Measurements from ENCODE around the gene TRAF3IP1.

DNA sequence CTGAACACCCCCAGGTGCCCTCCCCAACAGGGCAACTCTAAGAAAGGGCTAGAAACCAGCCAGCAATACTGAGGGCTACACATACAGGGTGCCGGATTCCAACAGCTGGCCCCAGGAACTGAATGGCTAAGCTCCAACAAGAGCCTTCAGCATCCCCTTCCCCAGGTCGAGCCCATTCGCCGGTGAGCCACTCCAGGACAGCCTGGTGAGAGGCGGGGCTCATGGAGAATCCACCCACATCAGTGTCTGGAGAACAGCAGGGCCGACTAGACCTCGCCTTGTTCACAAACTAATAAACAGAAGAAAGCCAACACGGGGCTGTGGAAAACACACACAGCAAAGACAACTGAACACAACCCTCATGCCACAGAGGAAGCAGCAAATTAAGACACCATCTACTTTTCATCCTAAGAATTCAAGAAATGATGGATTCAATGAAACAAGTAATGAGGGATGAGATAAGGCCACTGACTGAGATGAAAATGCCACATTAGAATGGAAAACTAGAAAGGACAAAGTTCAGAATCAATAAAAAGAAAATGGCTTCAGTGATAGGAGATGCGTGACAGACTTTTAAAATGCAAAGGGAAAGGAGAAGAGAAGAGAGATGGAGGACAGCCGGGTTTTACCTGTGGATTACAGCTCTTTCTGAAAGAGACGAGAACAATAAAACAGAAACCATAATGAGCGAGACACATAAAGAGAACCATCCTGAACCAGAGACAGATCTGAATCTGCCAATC lies 40.1 kb upstream of the TRAF3IP1 start:
- TF ChIP-seq ZNF569 (CRISPR knock-in tag; IDR thresholded peaks at IDR 0.05; ENCODE audit: borderline replicate concordance) = no peak
- no peak for TF ChIP-seq HCFC1 (IDR thresholded peaks at IDR 0.05; ENCODE audit: low read depth, low read length)
- TF ChIP-seq XBP1 (CRISPR knock-in tag; IDR thresholded peaks at IDR 0.05) = no peak
- no peak for TF ChIP-seq PAX8 (CRISPR knock-in tag; IDR thresholded peaks at IDR 0.05; ENCODE audit: borderline replicate concordance)
- no peak for TF ChIP-seq ZNF251 (CRISPR knock-in tag; IDR thresholded peaks at IDR 0.05)
- TF ChIP-seq TMF1 (CRISPR knock-in tag; IDR thresholded peaks at IDR 0.05; ENCODE audit: low read depth) = no peak
- no peak for TF ChIP-seq STAG1 (CRISPR knock-in tag; IDR thresholded peaks at IDR 0.05)
- TF ChIP-seq SRSF4 (IDR thresholded peaks at IDR 0.05; ENCODE audit: low read depth, low read length, poor library complexity, severe bottlenecking) = no peak
- no peak for TF ChIP-seq GABPA (IDR thresholded peaks at IDR 0.05; ENCODE audit: low read depth, low read length)
- no peak for TF ChIP-seq GABPA (CRISPR knock-in tag; IDR thresholded peaks at IDR 0.05; ENCODE audit: low read depth)
- TF ChIP-seq NFYB (CRISPR knock-in tag; IDR thresholded peaks at IDR 0.05) = no peak
- TF ChIP-seq PHF8 (CRISPR knock-in tag; IDR thresholded peaks at IDR 0.05) = no peak
- TF ChIP-seq POLR2A (IDR thresholded peaks at IDR 0.05; ENCODE audit: insufficient read depth in 1 of 2, low read depth in 2 of 2, low read length in 2 of 2) = no peak
